Testis (tissue), 3 donors: ENCODE measurements around the gene TOLLIP. TPM values are rescaled to one million over a fixed set of nuclear protein-coding genes. Genes with fewer than 3 reads are reported as not detected.

Source experiments
- DNase-seq: peaks from one replicate; pipeline ENCODE4 v3.0.0-alpha.2; 2019
- H3K27ac ChIP-seq, 2 donors: fragments of 200-600 bp; sonication (generic); one replicate each; pipeline ENCODE4 v1.5.1; 2019
- H3K27me3 ChIP-seq: fragments of 200-600 bp; sonication (generic); one replicate; pipeline ENCODE4 v1.5.1; 2019
- H3K36me3 ChIP-seq: fragments of 200-600 bp; sonication (generic); one replicate; pipeline ENCODE4 v1.5.1; 2017; ENCODE audit warnings: low read depth; ENCODE audit errors: missing control alignments
- H3K4me1 ChIP-seq: fragments of 200-600 bp; sonication (generic); one replicate; pipeline ENCODE4 v1.5.1; 2019
- H3K4me3 ChIP-seq, 2 donors: fragments of 200-600 bp; sonication (generic); one replicate each; pipeline ENCODE4 v1.5.1; 2017 to 2019
- H3K9me3 ChIP-seq: fragments of 200-600 bp; sonication (generic); one replicate; pipeline ENCODE4 v1.5.1; 2017
- CTCF ChIP-seq, 3 experiments: fragments of 450-650 bp in 2 of 3; fragments of 200-600 bp in 1 of 3; sonication (generic) in 1 of 3; IDR thresholded peaks; one replicate each; pipeline ENCODE4 v1.5.1; 2016 to 2019; ENCODE audit warnings: antibody characterized with exemption in 3 of 3, mild to moderate bottlenecking in 2 of 3, moderate library complexity in 1 of 3
- POLR2A ChIP-seq: fragments of 450-650 bp; IDR thresholded peaks from one replicate; pipeline ENCODE4 v1.6.1; 2017; ENCODE audit warnings: antibody characterized with exemption, mild to moderate bottlenecking, moderate library complexity
- WGBS, 2 donors: methylation state at CpG; one replicate each; pipeline ENCODE4 v1.1.5; 2018; 5-methylcytosine and 5-hydroxymethylcytosine counted together
- intact Hi-C: fragments of 100-400 bp; cut with DNase I; formaldehyde crosslinking; loops from one replicate; pipeline ENCODE4 v1.15.1; 2023; ENCODE audit warnings: low total_unique reads
- polyA plus RNA-seq: library from polyadenylated mRNA; stranded (reverse); fragments of 350-450 nt; fragmentation: Illumina TruSeq; extraction: RNeasy Lipid Tissue Mini Kit (QIAGEN cat#74804); gene quantifications from one replicate; pipeline ENCODE4 v1.2.3, GENCODE V29; 2014; ENCODE audit warnings: low read depth, low replicate concordance; ENCODE audit not compliant: insufficient read depth
- total RNA-seq, 2 donors: library from RNA; depleted of rRNA; stranded (reverse); fragments of >200 nt; gene quantifications; one replicate each; pipeline ENCODE4 v1.2.3, GENCODE V29; 2016

Gene TOLLIP
- total and polyA plus RNA-seq, 3 donors from 2014 or later: 185 to 220 (median 197) TPM

GRCh38 chr11:1310772-1311468 lies 1.5 kb upstream of the TOLLIP start:
- Histone ChIP-seq H3K27me3 (no peaks in the 10 kb centered on the region), H3K9me3 (no peaks in the 10 kb centered on the region), H3K36me3 (no peaks in the 10 kb centered on the region), H3K4me3 (no peak overlapping the region), H3K27ac (no peak overlapping the region), H3K4me1 (peaks cover 30% of the 10 kb centered on the region)
- 65 to 73% methylated on average over 15 of the region's 15 CpGs for WGBS, 2 donors
- intact Hi-C loops: loop anchor here (10.0 kb wide), 1 partner anchor 74 kb away; the partner anchor contains the start of gene BRSK2
- DNase-seq: no peak
- no peak for TF ChIP-seq POLR2A

GRCh38 chr11:1310318-1310687 lies 871 bp upstream of the TOLLIP start:
- peaks cover 36% of the 10 kb centered on the region for H3K4me1 ChIP-seq
- intact Hi-C loops: loop anchor here (10.0 kb wide), 1 partner anchor 74 kb away; the partner anchor contains the start of gene BRSK2
- H3K27ac ChIP-seq: peak overlapping the region; percentile 91 to 95

GRCh38 chr11:1308743-1309497 lies 512 bp downstream of the TOLLIP start:
- no peaks in the 10 kb centered on the region for H3K36me3 ChIP-seq
- no peaks in the 10 kb centered on the region for H3K9me3 ChIP-seq
- TF ChIP-seq CTCF (IDR thresholded peaks at IDR 0.05): no peak
- no peak for TF ChIP-seq POLR2A
- intact Hi-C loops: no loop called here
- peak overlapping the region; percentile 91 to 95 for H3K27ac ChIP-seq
- DNase-seq: no peak
- WGBS, 2 donors: 0 to 2% methylated on average over 4 to 23 of the region's 58 CpGs
- H3K27me3 ChIP-seq: no peaks in the 10 kb centered on the region
- peaks cover 38% of the 10 kb centered on the region for H3K4me1 ChIP-seq
- peak overlapping the region; percentile 82 to 90 for H3K4me3 ChIP-seq

More at GRCh38 chr11:1310318-1310687, 871 bp upstream of the TOLLIP start:
- no peak for TF ChIP-seq POLR2A
- TF ChIP-seq CTCF (IDR thresholded peaks at IDR 0.05): no peak
- Histone ChIP-seq H3K4me3 (peak overlapping the region; percentile 82 to 90), H3K9me3 (no peaks in the 10 kb centered on the region), H3K36me3 (no peaks in the 10 kb centered on the region), H3K27me3 (no peaks in the 10 kb centered on the region)
- no peak for DNase-seq
- WGBS, 2 donors: 50 to 61% methylated on average over 18 of the region's 18 CpGs

- Histone ChIP-seq H3K27ac (peak overlapping the region; percentile 91 to 95), H3K9me3 (no peaks in the 10 kb centered on the region), H3K36me3 (no peaks in the 10 kb centered on the region), H3K4me3 (peak overlapping the region; percentile 82 to 90), H3K4me1 (peaks cover 46% of the 10 kb centered on the region), H3K27me3 (no peaks in the 10 kb centered on the region)
- TF ChIP-seq CTCF (IDR thresholded peaks at IDR 0.05) (no peak), POLR2A (no peak)
- intact Hi-C loops: no loop called here
- DNase-seq: peak; percentile 83
- WGBS, 2 donors: 58 to 59% methylated on average over 19 to 21 of the region's 21 CpGs
Measured at GRCh38 chr11:1307998-1308742, 1.3 kb downstream of the TOLLIP start.
